DMS153 treated with DMSO at 0.1 percent for 48 hours (cell line): ENCODE results near the gene PMM2.

Source experiments
- DNase-seq: peaks from one replicate; lab custom pipeline; 2025; ENCODE audit not compliant: unreplicated experiment; lab: John Stamatoyannopoulos, UW

Gene PMM2

DNA sequence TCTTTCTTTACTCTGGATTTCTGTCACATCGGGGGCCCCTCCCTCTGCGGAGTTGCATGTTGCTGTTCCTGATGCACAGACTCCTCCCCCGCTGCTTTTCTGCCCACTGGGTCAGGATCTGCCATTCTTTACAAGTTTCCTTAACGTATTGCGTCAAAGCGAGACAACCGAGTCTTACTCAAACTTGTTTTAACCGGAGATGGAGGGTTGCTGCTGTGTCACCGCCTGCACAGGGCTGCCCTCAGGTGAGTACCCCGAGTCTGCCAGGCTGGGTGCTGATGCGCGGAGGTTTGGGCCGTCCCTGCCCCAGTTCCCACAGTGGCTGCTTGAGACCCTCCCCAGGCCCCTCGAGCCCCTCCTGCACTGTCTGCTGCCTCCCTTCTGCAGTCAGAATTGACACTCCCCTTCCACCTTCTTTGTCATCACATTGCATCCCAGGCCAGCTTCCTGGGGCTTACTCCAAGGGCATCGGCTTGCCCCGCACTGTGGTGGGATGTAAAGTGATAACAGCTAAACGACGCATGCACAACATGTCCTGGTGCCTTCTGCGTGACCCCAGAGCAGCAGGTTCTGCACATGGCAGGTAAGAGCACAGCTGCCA is 51.9 kb downstream of the PMM2 start:
- no peak for DNase-seq

DNA sequence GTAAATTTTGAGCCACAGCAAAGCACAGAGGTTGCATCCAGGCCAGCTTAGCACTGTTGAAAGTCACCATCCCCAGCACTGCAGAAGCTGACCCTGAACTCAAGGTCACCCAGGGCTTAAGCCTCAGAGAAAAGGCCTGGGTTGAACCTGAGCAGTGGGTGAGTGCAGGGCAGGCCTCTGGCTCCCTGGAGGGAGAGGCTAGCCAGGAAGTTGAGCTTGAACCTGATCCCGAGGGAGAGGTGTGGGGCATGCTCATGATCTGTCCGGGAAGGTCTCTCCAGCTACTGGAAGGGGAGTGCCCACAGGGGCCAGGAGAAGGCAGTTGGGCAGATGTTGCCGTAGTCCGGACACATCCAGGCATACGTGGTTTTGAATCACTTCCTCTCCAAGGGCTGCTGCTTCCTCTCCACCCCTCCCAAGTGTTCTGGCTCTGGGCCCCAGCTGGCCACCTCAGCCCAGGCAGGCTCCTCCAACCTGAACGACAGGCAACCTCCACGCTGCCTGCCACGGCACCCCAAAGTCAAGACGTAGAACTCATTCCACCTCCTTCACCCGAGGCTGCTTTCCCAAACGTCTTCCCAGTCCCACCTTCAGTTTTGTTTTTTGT is 52.7 kb downstream of the PMM2 start:
- DNase-seq: no peak

DNA sequence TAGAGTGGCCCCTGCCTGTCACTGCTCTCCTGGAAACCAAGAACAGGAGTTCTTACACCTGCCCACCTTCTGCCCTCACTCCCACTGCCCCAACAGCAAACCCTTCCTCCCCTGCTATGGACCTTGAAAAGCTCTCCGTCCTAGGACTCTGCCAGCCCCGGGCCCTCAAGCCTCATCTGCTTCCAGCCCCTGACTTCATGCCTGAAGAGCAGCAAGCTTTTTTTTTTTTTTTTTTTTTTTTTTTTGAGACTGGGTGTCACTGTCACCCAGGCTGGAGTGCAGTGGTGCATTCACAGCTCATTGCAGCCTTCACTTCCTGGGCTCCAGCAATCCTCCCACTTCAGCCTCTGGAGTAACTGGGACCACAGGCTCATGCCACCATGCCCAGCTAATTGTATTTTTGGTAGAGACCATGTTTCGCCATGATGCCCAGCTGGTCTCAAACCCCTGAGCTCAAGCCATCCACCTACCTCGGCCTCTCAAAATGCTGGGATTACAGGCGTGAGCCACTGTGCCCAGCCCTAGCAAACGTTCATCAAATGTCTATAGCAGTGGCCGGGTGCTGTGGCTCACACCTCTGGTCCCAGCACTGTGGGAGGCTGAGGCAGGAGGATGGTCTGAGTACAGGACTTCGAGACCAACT is 54.2 kb downstream of the PMM2 start:
- DNase-seq: no peak

DNA sequence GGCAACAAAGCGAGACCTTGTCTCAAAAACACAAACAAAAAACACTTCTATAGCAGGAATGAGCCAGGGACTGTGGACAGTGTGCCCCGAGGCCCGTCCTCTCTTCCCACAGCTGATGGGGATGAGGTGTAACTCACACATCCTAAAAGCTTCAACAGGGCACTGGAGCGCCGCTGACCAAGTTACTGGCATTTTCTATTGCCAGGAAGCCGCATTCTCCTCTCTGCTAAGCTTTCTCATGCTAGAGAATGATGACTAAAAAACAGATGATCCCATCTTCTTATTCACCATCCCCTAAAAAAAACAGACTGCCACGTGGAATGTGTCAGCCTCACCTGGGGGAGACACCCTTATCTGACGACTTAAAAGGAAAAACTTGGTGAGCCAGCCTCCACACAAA is 54.9 kb downstream of the PMM2 start:
- no peak for DNase-seq

DNA sequence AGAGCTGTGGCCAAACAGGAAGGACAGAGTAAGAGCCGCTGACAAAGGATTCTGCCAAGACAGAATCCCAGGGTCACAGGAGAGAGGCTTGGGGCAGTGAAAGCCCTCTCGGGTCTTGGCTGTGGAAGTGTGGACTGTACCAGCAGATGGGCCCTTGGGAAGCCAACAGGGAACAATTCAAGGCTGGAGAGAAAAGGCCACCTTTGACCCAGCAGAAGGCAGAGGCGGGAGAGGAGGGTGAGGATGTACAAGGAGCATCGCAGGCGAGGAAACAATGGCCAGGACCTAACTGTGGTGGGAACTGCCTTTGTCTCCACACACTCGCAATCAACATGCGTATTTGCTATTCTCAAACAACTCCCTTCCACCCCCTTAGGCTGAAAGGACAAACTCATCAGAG is 55.5 kb downstream of the PMM2 start:
- DNase-seq: no peak

DNA sequence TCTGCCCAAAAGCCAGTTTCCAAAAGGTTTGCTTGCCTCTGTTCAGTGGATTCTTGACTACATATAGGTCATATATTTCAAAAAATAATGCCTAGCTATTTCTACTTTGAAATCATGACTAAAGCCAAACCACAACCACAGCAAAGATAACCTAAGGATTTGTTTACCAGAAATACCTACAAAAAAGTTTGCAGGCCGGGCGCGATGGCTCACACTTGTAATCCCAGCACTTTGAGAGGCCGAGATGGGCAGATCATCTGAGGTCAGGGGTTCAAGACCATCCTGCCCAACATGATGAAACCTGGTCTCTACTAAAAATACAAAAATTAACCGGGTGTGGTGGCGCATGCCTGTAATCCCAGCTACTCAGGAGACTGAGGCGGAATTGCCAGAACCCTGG is 56.0 kb downstream of the PMM2 start:
- no peak for DNase-seq

DNA sequence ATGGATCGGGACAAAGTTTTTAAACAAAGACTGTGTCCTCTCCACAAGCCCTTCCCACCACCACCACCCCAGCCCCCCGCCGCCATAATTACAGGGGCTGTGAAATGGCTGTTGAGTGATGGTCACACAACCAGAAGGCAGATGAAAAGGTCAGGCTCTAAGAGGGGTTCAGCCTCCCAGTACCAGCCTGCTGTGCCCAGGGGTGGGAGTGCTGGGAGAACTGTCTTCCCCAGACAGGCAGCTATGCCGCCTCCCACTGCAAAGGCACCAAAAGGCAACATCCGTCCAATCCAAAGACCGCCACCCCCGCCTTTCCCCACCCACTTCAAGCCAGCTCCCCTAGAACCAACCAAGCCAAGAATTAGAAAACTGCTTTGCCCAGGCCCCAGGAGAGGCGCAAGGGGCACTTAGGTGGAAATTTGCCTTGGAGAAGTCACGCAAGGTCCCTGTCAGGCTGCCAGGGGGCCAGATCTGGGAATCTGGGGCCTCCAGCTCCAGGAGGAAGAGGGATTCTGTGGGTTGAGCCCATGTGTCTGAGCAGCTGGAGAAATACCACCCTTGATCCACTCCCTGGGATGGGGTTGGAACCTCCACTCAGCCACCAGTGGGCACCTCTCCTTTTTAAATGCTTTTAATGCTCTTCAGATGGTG is 56.8 kb downstream of the PMM2 start:
- no peak for DNase-seq

DNA sequence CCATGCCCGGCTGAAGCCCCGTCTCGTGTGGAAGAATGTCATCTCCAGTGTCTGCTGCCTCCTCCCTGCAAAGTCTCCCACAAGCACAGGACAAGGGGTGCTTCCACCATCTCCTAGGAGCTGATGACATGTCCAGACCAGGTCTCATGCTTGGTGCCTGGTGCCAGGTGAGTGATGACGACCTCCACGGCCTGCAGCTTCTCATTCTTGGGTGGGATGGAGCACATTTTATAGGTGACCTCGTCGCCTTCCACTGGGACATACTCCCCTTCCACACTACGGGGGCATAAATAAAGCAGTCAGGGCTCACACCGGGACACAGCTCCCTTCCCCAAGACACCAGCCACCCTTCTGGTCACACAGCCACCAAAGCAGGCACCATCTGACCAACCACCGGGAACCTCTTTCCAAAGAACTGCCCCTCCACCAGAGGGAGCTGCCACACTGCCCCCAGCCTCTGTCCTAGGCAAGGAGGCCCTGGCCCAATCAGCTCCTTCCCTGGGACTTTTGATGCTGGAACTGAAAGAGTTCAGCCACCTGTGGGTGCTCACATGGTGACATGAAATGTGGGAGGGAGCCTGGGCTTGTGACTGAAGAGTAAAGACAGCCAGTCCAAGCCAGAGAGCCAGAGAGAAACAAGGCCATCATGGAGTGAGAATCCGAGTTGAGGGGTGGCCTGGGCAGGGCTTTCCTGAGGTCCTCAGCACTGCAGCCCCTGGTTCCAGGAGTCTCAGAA is 57.6 kb downstream of the PMM2 start:
- DNase-seq: no peak

DNA sequence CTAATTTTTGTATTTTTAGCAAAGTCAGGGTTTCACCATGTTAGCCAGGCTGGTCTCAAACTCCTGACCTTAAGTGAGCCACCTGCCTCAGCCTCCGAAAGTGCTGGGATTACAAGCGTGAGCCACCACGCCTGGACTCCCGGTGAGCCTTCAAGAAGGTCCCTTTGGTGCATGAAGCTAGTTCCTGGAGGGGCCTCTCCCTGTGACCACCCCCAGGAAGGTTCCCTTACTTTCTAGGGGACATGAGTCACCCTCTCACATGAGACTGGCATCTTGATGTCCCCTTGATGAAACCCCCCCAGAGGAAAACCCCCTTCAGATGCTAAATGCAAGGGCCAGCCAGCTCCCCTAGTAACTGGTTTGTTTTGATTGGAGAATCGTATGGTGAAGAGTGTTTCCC is 58.3 kb downstream of the PMM2 start:
- DNase-seq: no peak

DNA sequence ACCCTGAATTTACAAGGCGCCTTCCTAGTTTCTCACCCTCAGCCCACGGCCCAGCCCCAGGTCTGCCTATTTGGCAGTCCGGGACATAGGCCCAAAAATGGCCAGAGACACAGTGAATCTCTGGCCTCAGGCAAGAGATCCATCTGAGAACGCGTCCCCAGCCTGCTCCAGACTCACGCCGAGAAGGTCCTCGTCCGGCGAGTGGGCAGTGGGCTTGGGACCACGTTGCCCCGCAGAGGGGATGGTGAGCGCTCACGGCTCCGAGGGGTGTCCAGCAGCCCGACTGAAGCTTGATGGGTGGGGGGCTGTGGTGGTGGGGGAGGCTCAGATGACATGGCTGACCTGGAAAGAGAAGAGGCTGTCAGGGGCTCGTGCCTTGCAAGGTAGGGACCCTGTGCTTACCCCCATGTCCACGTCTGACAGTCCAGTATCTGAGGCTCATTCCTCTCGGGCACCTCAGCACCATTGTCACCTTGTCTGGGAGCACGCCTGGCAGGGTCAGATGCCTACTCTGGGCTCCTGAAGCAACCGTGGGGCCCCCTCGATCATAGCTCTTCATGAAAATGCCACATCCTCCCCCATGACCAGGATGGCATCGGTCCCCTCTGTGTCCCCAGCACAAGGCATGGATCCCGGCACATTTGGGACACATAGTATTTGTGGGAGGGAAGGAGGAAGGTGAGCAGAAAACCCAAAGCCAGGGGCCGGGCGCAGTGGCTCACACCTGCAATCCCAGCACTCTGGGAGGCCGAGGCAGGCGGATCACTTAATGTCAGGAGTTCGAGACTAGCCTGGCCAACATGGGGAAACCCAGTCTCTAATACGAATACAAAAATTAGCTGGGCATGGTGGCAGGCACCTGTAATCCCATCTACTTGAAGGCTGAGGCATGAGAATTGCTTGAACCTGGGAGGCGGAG is 61.6 kb downstream of the PMM2 start:
- DNase-seq: no peak

DNA sequence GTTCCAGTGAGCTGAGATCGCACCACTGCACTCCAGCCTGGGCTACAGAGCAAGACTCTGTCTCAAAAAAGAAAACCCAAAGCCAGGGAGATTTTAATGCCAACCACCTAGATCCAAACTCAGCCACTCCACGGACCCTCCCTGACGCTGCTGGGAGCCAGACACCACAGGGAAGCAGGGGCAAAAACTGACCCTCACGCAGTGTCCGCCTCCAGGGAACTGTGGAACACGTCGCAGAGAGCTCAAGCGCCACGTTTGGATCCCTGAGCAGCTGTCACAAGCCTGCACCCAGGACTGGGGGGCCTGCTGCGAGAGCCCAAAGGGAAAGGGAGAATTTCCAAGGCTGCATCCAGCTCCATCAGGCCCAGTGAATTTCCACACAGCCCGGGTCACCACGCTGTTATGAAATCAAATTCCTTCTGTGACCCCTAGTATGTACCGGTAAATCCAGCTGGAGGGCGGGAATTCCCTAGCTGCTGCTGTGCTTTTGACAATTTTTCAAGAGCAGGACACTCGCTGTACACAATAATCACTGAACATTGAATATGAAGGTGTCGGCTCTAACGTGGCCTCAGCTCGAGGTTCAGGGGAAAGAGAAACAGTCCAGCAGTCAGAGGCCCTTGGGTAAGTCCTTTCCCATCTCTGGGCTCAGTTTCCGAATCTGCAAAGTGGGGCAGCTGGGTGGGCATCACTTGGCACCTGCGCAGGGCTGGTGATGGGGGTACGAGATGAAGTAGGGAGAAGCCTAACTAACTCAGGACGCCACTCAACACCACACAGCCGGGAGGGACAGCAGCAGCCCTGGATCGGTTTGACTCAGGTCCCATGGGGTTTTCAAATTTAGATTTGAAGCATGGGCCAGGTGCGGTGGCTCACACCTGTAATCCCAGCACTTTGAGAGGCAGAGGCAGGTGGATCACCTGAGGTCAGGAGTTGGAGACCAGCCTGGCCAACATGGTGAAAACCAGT is 62.6 kb downstream of the PMM2 start:
- no peak for DNase-seq

DNA sequence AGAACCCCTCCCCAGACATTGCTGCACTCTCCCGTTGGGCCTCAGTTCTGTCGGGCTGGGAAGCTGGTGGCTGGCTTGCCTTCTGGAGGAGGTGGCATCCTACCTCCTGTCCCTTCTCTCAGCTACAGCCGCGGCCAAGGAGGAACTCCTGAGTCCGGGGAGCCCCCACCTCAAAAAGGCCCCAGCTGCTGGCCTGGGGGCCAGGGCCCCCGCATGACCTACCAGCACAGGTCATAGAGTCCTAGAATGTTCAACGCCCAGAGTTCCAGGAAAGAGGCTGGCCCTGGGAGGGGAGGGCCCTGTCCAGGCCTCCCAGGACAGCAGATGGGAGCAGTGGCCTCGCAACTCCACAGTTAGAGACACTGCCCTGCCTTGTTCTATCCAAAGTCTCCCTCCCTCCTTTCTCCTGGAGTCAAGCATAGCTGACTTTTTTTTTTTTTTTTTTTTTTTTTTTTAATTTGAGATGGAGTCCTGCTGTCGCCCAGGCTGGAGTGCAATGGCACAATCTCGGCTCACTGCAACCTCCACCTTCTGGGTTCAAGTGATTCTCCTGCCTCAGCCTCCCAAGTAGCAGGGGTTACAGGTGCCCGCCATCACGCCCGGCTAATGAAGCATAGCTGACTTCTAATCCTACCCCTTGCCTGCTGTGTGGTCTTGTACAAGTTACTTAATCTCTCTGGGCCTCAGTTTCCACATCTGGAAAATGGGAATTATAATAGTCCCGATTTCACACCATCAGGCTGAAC is 64.1 kb downstream of the PMM2 start:
- DNase-seq: no peak

DNA sequence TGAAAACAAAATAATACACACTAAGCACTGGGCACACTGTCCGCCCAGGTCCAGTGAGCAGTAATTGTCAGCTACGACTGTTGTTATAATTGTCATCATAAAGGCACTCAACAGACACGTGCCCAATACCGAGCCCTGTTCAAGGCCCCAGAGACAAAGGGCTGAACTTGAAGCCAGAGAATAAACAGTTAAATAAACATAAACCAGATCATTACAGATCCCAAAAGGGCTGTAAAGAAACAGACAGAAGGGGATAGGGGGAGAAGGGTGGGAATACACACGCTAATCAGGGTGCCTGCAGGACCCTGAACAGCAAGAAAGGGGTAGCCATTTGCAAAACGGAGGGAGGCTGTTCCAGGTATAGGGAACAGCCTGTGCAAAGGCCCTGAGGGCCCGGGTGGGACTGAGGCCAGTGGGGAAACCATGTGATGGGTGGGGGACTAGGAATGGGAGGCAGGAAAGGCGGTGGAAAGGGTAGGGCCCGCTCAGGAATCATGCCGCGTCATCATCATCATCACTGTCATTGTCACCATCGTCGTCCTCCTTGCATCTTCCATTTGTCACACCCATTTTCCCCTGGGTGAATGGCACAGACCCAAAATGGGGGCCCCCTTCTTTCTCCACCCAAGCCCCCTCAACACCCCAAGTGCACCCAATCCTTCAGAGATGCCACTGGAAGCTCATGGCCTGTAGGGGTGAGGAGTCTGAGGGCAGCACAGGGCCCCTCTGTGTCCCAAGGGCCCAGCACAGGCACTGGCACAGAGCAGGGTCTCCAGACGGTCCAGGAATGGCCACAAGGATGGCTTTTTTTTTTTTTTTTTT is 64.9 kb downstream of the PMM2 start:
- no peak for DNase-seq

DNA sequence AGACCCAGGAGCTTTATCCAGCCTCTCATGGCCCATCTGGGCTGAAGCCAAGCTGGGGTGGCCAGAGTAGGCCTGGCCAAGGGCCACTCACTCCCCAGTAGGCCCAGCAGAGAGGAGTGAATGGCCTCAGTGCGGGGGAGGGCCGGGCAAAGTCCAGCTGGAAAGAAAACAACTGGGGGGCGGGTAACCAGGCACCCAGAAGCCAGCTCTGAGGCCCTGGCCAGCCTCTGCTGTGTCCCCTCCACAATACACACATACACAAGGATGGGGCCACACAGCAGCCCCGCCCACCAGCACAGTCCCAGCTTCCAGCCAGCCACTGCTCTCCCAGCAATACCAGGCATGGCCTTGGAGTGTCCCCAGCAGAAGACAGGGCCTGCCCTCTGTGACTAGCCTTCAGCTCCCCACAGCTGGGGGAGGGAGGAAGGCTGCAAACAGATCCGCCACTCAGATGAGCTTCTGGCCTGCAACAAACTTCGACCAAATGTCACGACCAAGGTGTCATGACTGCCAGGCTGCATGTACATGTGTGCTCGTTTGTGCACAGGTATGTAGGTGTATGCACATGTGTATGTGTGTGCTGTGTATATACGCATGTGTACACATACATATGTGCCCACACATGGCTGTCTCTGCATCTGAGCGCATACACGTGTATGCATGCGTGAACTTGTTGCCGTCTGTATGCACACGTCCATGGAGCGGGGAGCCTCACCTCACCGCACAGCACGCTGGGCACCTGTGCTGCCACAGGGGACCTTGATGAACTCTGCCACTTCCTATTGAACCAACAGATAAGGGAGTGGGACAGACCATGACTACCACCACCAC is 66.2 kb downstream of the PMM2 start:
- no peak for DNase-seq

DNA sequence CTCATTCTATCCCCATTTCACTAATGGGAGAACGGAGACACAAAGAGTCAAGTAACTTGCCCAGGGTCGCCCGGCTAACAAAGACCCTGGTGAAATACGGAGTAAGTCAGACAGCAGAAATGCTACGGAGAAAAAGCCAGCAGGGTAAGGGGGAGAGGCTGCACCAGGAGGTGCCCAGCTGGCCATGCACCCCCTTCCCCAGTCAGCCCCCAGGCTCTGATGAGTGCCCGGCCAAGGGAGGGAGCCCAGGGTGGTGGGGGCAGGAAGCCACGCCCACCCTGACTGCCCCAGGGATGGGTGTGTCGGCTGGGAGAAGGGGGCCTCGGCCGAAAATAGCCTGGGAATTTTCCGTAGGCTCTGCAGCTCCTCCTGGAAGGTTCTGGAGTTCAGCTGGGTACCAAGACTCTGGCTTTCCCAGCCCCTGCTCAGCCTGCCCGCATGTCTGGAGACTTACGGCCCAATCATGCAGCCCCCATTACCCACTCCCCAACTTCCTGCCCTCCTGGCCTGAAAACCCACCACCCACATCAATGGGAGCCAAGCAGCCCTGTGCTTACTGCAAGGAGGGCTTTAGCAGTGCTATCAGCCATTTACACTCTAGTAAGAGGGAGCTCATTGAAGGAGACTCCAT is 67.0 kb downstream of the PMM2 start:
- no peak for DNase-seq

DNA sequence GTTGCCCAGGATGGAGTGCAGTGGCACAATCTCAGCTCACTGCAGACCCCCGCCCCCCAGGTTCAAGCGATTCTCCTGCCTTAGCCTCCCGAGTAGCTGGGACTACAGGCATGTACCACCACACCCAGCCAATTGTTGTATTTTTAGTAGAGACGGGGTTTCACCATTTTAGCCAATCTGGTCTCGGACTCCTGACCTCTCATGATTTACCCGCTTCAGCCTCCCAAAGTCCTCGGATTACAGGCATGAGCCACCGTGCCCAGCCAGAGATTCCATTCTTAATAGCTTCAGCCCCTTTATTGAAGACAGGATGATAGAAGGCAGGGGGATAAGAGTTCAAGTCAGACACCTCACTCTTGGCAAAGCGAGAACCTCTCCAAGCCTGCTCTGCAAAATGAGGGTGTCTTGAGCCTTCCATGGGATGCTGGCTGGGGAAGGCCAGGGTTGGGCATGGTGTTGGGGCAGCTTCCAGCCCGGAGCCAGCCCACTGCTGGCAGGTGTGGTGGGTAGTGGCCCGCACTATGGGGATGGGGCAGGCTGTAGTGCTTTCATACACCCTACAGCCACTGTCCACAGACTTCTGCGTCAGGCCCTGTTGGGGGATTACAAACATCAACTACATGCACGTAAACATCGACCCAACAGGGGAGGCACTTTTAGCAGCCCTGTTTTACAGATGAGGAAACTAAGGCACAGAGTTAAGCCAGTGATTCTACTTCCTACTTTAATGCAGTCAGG is 67.7 kb downstream of the PMM2 start:
- no peak for DNase-seq
